ENCODE data around the gene SH3RF3.

- TF ChIP-seq TAF1 (IDR thresholded peaks at IDR 0.05; ENCODE audit: low read depth, low read length) (no peak), POLR2AphosphoS5 (IDR thresholded peaks at IDR 0.05; ENCODE audit: low read depth, low read length) (no peak), POLR2A (IDR thresholded peaks at IDR 0.05; ENCODE audit: low read depth, low read length) (no peak), POU2F2 (IDR thresholded peaks at IDR 0.05; ENCODE audit: low read depth, low read length) (no peak)
Observed at GRCh38 chr2:109264595-109265328, 135.8 kb downstream of the SH3RF3 start.
